ENCODE measurements around the gene LHX6.

LHX6 gene

GRCh38 chr9:122228568-122229484, at the start of gene LHX6:
Gene LHX6, minus strand, starts transcription at chr9:122228957. Its CDS starts 217 bp downstream, at chr9:122228740.
- H3K4me3 ChIP-seq (ENCODE audit: low read depth, low read length) = peak within 1 kb of the TSS; percentile 21

DNA sequence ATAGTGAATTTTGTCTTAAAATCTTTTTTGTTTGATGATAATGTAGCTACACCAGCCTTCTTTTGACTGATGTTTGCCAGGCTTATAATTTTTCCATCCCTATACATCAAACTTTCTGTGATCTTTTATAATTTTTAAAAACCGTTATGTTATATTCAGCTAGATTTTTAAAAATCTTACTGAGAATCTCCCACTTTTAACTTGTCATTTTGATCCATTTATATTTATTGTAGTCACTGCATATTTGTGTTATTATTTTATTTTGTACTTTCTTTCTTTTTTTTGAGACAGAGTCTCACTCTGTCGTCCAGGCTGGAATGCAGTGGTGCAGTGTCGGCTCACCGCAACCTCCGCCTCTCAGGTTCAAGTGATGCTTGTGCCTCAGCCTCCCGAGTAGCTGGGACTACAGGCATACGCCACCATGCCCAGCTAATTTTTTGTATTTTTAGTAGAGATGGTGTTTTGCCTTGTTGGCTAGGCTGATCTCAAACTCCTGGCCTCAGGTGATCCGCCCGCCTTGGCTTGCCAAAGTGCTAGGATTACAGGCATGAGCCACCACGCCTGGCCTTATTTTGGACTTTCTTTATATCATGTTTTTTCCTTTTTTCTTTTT, 48.6 kb upstream of the LHX6 start:
- H3K4me3 ChIP-seq (ENCODE audit: low read depth, low read length) = no peak overlapping the region

DNA sequence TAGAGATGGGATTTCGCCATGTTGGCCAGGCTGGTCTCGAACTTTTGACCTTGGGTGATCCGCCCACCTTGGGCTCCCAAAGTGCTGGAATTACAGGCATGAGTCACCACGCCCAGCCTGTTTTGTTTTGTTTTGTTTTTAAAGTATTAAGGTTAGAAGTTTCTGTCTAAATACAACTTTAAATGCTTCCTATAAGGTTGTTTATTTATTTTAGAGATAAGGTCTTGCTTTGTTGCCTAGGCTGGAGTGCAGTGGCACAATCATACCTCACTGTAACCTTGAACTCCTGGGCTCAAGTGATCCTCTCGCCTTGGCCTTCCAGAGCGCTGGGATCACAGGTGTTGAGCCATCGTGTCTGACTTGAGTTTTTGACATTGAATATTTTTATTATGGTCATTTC, 47.3 kb upstream of the LHX6 start:
- H3K4me3 ChIP-seq (ENCODE audit: low read depth, low read length) = no peak overlapping the region

DNA sequence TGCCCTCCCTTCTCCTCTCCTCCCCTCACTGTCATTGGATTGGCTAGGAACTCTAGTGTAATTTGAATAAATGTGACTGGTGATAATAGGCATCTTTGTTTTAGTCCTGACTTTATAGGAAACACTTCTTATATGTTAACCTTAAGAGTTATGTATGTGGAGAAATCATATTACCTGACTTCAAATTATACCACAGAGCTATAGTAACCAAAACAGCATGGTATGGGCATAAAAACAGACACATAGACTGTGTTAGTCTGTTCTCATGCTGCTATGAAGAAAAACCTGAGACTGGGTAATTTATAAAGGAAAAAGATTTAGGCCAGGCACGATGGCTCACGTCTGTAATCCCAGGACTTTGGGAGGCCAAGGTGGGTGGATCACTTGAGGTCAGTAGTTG, 45.3 kb upstream of the LHX6 start:
- no peak overlapping the region for H3K4me3 ChIP-seq (ENCODE audit: low read depth, low read length)

- no peak overlapping the region for H3K4me3 ChIP-seq (ENCODE audit: low read depth, low read length)
Observed at GRCh38 chr9:122268041-122268814, 39.5 kb upstream of the LHX6 start.

DNA sequence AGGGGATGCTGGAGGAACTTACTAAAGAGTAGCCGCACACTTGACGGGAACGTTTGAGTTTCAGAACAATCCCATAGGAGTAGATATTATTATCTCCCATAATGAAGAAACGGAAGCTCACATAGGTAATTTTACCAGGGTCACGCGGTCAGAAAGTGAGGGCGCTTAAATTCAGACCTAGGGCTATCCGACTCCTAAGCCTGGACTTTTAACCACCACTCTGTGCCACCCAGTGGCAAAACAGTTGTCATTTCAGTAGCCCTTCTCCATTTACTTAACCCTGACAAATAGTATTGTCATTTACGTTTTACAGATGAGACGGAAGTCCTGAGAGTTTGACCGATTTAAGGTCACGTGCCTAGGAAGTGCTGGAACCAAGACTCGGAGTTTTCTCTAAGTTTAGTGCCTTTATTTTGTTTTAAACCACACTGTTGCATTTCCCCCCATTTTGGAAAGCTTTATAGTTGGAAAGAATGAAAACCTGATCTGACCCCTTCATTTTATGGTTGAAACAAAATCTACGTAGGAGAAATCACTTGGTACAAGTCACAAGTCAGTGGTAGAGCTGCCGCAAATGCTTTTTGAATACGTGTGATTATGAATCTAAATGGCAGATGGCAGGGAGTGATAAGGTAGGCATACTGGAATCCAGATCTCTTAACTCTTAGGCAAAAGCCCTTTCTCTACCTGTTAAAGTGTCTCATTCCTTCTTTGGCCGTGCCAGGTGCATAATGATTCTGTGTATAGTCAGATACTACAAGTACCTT, 36.6 kb upstream of the LHX6 start:
- H3K4me3 ChIP-seq (ENCODE audit: low read depth, low read length) = peak overlapping the region; percentile 88

DNA sequence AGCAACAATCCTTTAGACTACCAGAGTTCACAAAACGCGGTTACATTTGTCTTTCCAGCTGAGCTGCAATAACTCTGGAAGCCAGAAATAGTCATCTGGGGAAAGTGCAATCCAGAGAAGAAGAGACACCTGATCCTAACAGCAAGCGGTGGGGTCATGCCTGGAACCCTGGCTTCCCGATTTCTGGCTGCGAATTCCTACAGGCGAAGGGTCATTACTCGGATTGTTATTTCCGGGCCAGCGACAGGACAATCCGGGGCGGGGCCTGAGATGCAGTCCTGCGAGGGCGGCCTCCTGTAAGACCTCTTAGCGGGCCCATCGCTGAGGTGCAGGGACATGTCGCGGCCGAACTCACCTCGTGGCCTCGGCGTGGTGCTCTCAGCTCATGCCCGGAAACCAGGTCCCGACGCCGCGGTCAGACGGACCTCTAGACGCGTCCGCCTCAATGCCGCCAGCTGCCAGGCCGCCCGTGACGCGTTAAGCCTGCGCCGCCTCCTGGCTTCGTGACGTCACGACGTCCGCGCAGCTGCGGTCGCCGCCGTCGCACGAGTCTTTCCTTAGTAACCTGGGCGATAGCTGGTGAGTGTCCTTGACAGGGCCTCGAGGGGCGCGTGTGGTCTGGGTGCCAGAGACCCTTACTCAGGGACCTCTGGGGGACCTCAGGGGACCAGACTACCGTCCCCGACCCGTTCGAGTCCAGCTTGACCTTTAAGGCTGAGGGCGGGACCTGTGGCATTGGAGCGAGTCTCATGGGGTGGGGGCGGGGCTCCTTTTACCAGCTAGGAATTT, 35.8 kb upstream of the LHX6 start, which contains the start of the genes MRRF and RBM18:
TSS of gene MRRF (plus strand) at position 523 of the 789 bp plus-strand sequence. CDS start 6,010 bp downstream, outside the sequence.
TSS of gene RBM18 (minus strand) at position 481 of the 789 bp plus-strand sequence. CDS start 3,348 bp downstream, outside the sequence.
- H3K4me3 ChIP-seq (ENCODE audit: low read depth, low read length) = peak within 1 kb of the TSS; percentile 88

GRCh38 chr9:122263699-122264349, 35.1 kb upstream of the LHX6 start:
- H3K4me3 ChIP-seq (ENCODE audit: low read depth, low read length) = peak overlapping the region; percentile 88

GRCh38 chr9:122262073-122262472, 33.3 kb upstream of the LHX6 start:
- no peak overlapping the region for H3K4me3 ChIP-seq (ENCODE audit: low read depth, low read length)

DNA sequence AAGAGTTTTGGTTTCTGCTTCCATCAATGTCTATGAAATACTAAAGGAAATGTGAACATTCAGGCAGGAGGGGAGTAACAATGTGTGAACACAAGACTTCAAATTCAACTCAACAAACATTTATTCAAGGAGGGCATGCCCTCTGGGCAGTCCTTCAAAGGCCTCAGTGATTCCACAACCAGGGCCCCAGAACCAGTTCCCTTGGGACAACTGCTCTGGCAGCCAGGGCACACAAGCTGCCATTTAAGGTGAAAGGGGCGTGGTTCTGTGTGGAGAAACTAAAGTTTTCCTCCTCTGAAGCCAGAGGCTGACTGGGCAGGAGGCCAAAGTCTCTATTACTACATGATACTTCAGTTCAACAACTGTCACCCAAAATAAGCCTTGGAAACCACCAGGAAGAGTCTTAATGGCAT, 32.7 kb upstream of the LHX6 start:
- no peak overlapping the region for H3K4me3 ChIP-seq (ENCODE audit: low read depth, low read length)

DNA sequence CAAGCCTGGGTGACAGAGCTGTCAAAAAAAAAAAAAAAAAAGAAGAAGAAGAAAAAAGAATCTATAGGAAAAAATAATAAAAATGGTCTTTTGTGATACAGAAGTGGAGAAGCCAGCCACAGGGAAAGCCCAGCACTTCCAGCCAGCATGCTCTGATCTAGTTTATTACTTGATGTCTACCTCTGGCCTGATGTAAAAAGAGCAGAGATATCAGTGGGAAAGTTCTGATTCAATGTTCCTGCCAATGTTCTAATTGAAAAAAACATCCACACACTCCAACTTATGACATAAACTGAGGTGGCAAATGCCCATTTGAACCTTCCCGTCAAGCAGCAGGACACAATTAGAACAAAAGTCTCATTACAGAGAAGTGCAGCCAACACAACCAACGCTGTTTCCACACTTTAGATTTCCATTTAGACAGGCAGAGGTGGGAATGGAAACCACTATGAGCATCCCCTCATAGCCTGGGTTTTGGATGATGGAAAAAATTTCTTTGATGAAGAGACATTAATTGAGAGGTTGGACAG, 30.2 kb upstream of the LHX6 start:
- H3K4me3 ChIP-seq (ENCODE audit: low read depth, low read length) = no peak overlapping the region

- H3K4me3 ChIP-seq (ENCODE audit: low read depth, low read length) = no peak overlapping the region
Observed at GRCh38 chr9:122256206-122256605, 27.4 kb upstream of the LHX6 start.

- H3K4me3 ChIP-seq (ENCODE audit: low read depth, low read length) = no peak overlapping the region
Observed at GRCh38 chr9:122254761-122255160, 26.0 kb upstream of the LHX6 start.

- no peak overlapping the region for H3K4me3 ChIP-seq (ENCODE audit: low read depth, low read length)
Observed at GRCh38 chr9:122252796-122253195, 24.0 kb upstream of the LHX6 start.

DNA sequence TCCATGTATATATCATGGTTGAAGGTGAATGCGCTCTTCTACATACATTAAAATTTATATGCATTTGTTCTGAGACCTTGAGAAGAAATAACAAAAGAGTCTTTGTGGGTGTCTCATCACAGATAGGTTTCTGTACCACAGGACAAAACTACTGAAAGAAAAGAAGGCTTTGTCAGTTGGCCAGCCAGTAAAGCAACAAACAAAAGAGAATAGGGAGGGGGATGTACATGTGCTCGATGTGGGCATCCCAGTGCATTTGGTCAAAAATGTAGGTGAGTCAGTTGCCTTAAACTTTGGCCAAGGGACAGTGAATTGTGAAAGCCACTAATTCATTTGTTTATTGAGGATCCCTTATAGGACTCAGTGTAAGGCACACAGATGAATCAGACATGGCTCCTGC, 22.6 kb upstream of the LHX6 start:
- no peak overlapping the region for H3K4me3 ChIP-seq (ENCODE audit: low read depth, low read length)

DNA sequence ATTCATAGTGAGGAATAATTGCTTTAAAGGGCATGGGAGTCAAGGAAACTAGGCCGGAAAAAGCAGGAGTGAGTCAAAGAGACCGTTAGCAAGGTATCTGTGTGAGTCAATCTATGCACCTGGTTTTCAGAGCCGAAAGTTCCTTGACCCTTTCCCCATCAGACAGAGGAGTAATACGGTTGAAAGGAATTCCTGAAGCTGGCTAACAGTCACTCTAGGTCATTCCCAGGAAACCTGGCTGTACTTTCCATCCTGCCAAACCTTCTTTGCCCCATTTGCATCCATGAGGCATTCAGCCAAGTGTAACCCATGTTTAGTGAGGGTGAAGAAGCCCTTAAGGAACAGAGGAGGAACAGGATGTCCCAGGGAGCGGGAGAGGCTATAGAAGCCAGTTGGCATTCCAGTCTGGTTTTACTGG, 19.7 kb upstream of the LHX6 start:
- no peak overlapping the region for H3K4me3 ChIP-seq (ENCODE audit: low read depth, low read length)

GRCh38 chr9:122246666-122247065, 17.9 kb upstream of the LHX6 start:
- no peak overlapping the region for H3K4me3 ChIP-seq (ENCODE audit: low read depth, low read length)

GRCh38 chr9:122244349-122244748, 15.6 kb upstream of the LHX6 start:
- no peak overlapping the region for H3K4me3 ChIP-seq (ENCODE audit: low read depth, low read length)

DNA sequence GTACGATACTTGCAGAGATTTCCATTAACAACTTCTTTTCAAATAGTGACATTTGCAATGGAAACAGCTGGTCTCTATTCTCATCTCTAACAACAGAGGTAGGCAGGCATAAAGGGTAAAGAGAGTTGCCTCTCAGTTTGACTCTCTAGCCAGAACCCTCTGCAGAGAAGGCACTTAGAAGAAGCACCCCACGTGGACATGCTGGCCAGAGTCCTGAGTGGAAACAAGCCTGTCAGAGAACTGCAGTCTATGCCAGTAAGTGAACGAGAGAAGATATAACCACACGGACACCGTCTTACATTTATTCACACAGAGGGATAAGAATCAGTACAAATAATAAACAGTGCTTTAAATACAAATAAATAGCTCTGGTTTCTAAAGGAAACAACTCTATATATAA, 11.0 kb upstream of the LHX6 start:
- no peak overlapping the region for H3K4me3 ChIP-seq (ENCODE audit: low read depth, low read length)

All from iPS-11a (cell line).